Activated naive CD8-positive, alpha-beta T cell treated with anti-CD3 and anti-CD28 coated beads for 36 hours (primary cell): ENCODE measurements around the gene ZIC3. TPM values are rescaled to one million over a fixed set of nuclear protein-coding genes. Genes with fewer than 3 reads are reported as not detected.

ENCODE experiments used
- DNase-seq: peaks from one replicate; pipeline ENCODE4 v3.0.0; 2021
- H3K27ac Mint-ChIP-seq: one replicate; pipeline ENCODE4 v1.8.0; 2022; ENCODE audit warnings: mild to moderate bottlenecking, moderate library complexity, mixed read lengths
- H3K27me3 Mint-ChIP-seq: one replicate; pipeline ENCODE4 v1.8.0; 2022; ENCODE audit warnings: mild to moderate bottlenecking, mixed read lengths
- H3K36me3 Mint-ChIP-seq: one replicate; pipeline ENCODE4 v1.8.0; 2021; ENCODE audit warnings: mild to moderate bottlenecking, mixed read lengths
- H3K4me1 Mint-ChIP-seq: one replicate; pipeline ENCODE4 v1.8.0; 2021; ENCODE audit warnings: mixed read lengths
- H3K4me3 Mint-ChIP-seq: one replicate; pipeline ENCODE4 v1.8.0; 2022; ENCODE audit warnings: mild to moderate bottlenecking, moderate library complexity, mixed read lengths
- H3K9me3 Mint-ChIP-seq: one replicate; pipeline ENCODE4 v1.8.0; 2022; ENCODE audit warnings: mixed read lengths
- total RNA-seq, 2 experiments: library from RNA; stranded (reverse); gene quantifications; one replicate each; pipeline ENCODE4 v1.2.3, GENCODE V29; 2021

The ZIC3 gene
- total RNA-seq, 2 experiments from 2014 or later = not detected

- H3K4me3 Mint-ChIP-seq = peak overlapping the region; percentile 55
- H3K36me3 Mint-ChIP-seq = peaks cover 3% of the 10 kb centered on the region
- H3K27ac Mint-ChIP-seq = no peak overlapping the region
- no peak for DNase-seq
- peaks cover 86% of the 10 kb centered on the region for H3K27me3 Mint-ChIP-seq
- no peaks in the 10 kb centered on the region for H3K9me3 Mint-ChIP-seq
- peaks cover 15% of the 10 kb centered on the region for H3K4me1 Mint-ChIP-seq
These were observed 1.1 kb downstream of the ZIC3 start for GRCh38 chrX:137566746-137567679.

GRCh38 chrX:137567682-137568232 lies 1.8 kb downstream of the ZIC3 start:
- H3K27me3 Mint-ChIP-seq = peaks cover 85% of the 10 kb centered on the region
- peaks cover 3% of the 10 kb centered on the region for H3K36me3 Mint-ChIP-seq
- H3K9me3 Mint-ChIP-seq = no peaks in the 10 kb centered on the region
- H3K4me3 Mint-ChIP-seq = peak overlapping the region; percentile 55
- H3K4me1 Mint-ChIP-seq = peaks cover 15% of the 10 kb centered on the region
- H3K27ac Mint-ChIP-seq = no peak overlapping the region
- no peak for DNase-seq

GRCh38 chrX:137568741-137569469 lies 3.0 kb downstream of the ZIC3 start:
- H3K9me3 Mint-ChIP-seq = no peaks in the 10 kb centered on the region
- H3K4me3 Mint-ChIP-seq = peak overlapping the region; percentile 14
- peaks cover 3% of the 10 kb centered on the region for H3K36me3 Mint-ChIP-seq
- no peak overlapping the region for H3K27ac Mint-ChIP-seq
- H3K4me1 Mint-ChIP-seq = peaks cover 15% of the 10 kb centered on the region
- H3K27me3 Mint-ChIP-seq = peaks cover 84% of the 10 kb centered on the region
- DNase-seq = no peak

- Mint-ChIP-seq H3K36me3 (peaks cover 3% of the 10 kb centered on the region), H3K9me3 (no peaks in the 10 kb centered on the region), H3K27ac (no peak overlapping the region), H3K4me3 (no peak overlapping the region), H3K4me1 (peaks cover 12% of the 10 kb centered on the region), H3K27me3 (peaks cover 79% of the 10 kb centered on the region)
- DNase-seq = no peak
These were observed 3.6 kb downstream of the ZIC3 start for GRCh38 chrX:137569470-137569891.

- no peak overlapping the region for H3K4me3 Mint-ChIP-seq
- no peaks in the 10 kb centered on the region for H3K9me3 Mint-ChIP-seq
- H3K27me3 Mint-ChIP-seq = peaks cover 76% of the 10 kb centered on the region
- DNase-seq = no peak
- H3K27ac Mint-ChIP-seq = no peak overlapping the region
- peaks cover 1% of the 10 kb centered on the region for H3K4me1 Mint-ChIP-seq
- H3K36me3 Mint-ChIP-seq = no peaks in the 10 kb centered on the region
These were observed 7.6 kb downstream of the ZIC3 start for GRCh38 chrX:137573324-137574101.

- Mint-ChIP-seq H3K4me3 (no peak overlapping the region), H3K36me3 (no peaks in the 10 kb centered on the region), H3K4me1 (no peaks in the 10 kb centered on the region), H3K27me3 (peaks cover 75% of the 10 kb centered on the region), H3K27ac (no peak overlapping the region), H3K9me3 (no peaks in the 10 kb centered on the region)
- no peak for DNase-seq
These were observed 8.3 kb downstream of the ZIC3 start for GRCh38 chrX:137574102-137574783.

GRCh38 chrX:137574784-137575293 lies 8.9 kb downstream of the ZIC3 start:
- no peak overlapping the region for H3K27ac Mint-ChIP-seq
- no peak for DNase-seq
- H3K27me3 Mint-ChIP-seq = peaks cover 69% of the 10 kb centered on the region
- no peaks in the 10 kb centered on the region for H3K9me3 Mint-ChIP-seq
- no peak overlapping the region for H3K4me3 Mint-ChIP-seq
- H3K36me3 Mint-ChIP-seq = no peaks in the 10 kb centered on the region
- H3K4me1 Mint-ChIP-seq = no peaks in the 10 kb centered on the region

GRCh38 chrX:137575596-137576255 lies 9.8 kb downstream of the ZIC3 start:
- H3K27me3 Mint-ChIP-seq = peaks cover 60% of the 10 kb centered on the region
- DNase-seq = no peak
- H3K4me1 Mint-ChIP-seq = no peaks in the 10 kb centered on the region
- no peak overlapping the region for H3K27ac Mint-ChIP-seq
- no peaks in the 10 kb centered on the region for H3K36me3 Mint-ChIP-seq
- H3K9me3 Mint-ChIP-seq = no peaks in the 10 kb centered on the region
- H3K4me3 Mint-ChIP-seq = no peak overlapping the region

- Mint-ChIP-seq H3K36me3 (no peaks in the 10 kb centered on the region), H3K27me3 (peaks cover 15% of the 10 kb centered on the region), H3K27ac (no peak overlapping the region), H3K9me3 (no peaks in the 10 kb centered on the region), H3K4me1 (no peaks in the 10 kb centered on the region), H3K4me3 (no peak overlapping the region)
- DNase-seq = no peak
These were observed 21.2 kb downstream of the ZIC3 start for GRCh38 chrX:137587151-137587550.

GRCh38 chrX:137600769-137601168 lies 34.8 kb downstream of the ZIC3 start:
- Mint-ChIP-seq H3K36me3 (no peaks in the 10 kb centered on the region), H3K27me3 (peaks cover under 1% of the 10 kb centered on the region), H3K4me1 (no peaks in the 10 kb centered on the region), H3K27ac (no peak overlapping the region), H3K4me3 (no peak overlapping the region), H3K9me3 (no peaks in the 10 kb centered on the region)
- DNase-seq = no peak
